GM18502 (cell line): Measurements from ENCODE around the gene CORO2B.
"Not testable (repeated sequence)": the region's sequence is repeated elsewhere in the genome, so short reads cannot be mapped to it uniquely, and the experiment has no call there.

Experiments
- ATAC-seq: cut with Tn5 transposase; IDR thresholded peaks from one replicate; pipeline ENCODE4 v1.9.1; 2021; ENCODE audit warnings: mild to moderate bottlenecking; ENCODE audit not compliant: unreplicated experiment, poor library complexity

The CORO2B gene

DNA sequence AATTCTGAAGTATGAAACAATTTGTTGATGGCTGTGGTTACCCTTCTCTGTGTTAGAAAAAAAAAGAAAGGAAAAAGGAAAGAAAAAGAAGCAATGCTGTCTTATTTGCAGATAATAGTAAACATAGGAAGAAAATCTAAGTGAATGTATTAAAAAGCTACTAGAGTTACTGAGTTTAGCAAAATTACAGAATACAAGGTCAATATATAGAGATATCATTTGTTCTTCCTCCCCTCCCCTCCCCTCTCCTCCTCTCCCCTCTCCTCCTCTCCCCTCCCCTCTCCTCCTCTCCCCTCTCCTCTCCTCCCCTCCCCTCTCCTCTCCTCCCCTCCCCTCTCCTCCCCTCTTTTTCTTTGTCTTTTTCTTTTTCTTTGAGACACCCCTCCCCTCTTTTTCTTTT, 172.8 kb downstream of the CORO2B start:
- ATAC-seq = no peak

DNA sequence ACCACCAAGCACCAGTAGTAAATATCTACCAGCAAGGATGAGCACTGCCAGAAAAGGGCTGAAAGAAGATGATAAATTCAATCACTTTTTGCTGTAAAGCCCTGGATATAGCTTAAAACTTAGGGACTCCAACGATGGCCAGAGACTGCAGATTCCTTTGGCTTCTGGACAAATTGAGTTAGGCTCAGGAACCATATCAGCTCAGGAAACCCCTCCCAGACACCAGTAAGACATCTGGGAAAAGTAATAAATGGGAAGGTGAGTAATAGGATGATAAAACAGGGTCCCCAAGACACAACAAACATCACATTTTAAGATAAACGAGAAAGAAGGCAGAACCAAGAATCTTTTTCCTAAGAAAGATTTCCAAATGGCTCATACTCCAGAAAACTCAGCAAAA, 176.9 kb downstream of the CORO2B start:
- ATAC-seq = no peak

DNA sequence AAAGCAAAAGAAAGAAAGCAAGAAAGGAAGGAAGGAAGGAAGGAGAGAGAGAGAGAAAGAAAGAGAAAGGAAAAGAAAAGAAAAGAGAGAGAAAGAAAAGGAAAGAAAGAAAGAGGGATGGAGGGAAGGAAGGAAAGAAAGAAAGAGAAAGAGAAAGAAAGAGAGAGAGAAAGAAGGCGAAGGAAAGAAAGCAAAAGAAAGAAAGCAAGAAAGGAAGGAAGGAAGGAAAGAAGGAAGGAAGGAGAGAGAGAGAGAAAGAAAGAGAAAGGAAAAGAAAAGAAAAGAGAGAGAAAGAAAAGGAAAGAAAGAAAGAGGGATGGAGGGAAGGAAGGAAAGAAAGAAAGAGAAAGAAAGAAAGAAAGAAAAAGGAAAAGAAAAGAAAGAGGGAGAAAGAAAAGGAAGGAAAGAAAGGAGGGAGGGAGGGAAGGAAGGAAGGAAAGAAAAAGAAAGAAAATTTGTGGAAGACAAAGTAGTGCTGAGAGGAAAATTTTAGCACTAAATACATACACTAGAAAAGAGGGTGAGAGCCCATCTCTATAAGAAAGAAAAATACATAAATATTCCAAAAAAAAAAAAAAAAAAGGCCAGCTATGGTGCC, 181.3 kb downstream of the CORO2B start:
- not testable (repeated sequence) for ATAC-seq

DNA sequence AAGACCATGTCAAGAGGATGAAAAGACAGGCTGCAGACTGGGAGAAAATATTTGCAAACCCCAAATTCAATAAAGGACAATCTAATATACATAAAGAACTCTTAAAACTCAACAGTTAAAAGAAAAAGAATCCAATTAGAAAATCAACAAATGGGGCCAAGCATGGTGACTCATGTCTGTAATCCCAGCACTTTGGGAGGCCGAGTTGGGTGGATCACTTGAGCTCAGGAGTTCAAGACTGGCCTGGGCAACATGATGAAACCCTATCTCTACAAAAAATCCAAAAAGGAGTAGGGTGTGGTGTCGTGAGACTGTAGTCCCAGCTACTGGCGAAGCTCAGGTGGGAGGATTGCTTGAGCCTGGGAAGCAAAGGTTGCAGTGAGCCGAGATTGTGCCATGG, 184.3 kb downstream of the CORO2B start:
- no peak for ATAC-seq

DNA sequence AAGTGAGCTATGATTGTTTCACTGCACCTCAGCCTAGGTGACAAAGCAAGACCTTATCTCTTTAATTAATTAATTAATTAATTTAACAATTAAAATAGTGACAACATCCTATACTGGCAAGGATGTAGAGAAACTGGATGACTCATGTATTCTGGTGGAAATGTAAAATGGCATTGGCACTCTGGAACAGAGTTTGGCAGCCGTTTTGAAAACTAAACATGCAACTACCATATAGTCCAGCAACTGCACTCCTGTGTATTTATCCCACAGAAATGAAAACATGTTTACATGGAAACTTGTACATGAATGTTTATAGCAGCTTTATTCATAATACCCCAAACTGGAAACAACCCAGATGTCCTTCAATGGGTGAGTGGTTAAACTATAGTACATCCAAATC, 185.3 kb downstream of the CORO2B start:
- no peak for ATAC-seq

DNA sequence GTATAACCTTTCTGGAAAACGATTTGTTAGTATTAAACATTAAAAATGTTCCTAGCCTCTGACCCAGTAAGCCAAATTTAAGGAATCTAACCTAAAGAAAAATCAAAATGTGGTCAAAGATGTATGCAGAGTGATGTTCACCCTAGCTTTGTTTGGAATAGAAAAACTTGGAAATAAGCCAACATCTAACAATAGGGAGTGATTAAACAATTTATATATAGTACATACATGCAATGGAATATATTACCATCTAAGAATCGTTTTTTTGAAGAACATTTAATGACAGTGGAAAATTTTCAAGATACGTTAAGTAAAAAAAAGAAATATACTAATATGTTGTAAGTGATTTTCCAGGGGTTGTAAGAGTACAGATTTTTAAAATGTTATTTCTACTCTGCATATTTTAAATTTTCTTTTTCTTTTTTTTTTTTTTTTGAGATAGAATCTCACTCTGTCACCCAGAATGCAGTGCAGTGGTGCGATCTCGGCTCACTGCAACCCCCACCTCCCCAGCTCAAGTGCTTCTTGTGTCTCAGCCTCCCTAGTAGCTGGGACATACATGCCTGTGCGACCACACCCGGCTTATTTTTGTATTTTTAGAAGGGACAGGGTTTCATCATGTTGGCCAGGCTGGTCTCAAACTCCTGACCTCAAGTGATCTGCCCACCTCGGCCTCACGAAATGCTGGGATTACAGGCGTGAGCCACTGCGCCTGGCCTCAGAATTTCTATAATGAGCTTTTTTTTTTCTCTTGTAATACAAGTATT, 187.0 kb downstream of the CORO2B start:
- ATAC-seq = no peak

DNA sequence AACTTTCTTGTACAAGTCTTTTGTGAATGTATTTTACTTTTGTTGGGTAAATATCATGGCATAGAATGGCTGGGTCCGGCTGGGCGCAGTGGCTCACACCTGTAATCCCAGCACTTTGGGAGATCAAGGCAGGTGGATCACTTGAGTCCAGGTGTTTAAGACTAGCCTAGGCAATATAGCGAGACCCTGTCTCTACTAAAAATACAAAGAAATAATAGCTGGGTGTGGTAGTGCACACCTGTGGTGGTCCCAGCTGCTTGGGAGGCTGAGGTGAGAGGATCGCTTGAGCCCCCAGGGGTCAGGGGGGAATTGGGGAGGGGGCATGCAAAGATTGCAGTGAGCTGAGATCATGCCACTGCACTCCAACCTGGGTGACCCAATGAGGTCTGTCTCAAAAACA, 189.0 kb downstream of the CORO2B start:
- ATAC-seq = no peak

DNA sequence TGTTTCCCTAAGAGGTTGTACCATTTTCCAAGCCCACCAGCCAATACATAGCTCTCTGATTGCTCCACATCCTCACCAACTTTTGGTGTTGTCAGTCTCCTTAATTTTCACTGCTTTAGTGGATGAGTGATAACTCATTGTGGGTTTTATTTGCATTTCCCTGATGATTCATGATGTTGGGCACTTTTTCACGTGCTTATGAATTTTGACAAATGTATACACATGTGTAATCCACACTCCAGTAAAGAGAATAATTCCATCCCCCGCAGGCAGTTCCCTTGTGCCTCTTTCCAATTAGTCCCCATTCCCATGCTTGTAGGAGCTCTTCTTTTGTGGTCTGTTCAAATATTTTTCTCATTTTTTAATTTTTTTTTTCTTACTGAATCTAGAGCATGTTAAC, 189.5 kb downstream of the CORO2B start:
- ATAC-seq = no peak

DNA sequence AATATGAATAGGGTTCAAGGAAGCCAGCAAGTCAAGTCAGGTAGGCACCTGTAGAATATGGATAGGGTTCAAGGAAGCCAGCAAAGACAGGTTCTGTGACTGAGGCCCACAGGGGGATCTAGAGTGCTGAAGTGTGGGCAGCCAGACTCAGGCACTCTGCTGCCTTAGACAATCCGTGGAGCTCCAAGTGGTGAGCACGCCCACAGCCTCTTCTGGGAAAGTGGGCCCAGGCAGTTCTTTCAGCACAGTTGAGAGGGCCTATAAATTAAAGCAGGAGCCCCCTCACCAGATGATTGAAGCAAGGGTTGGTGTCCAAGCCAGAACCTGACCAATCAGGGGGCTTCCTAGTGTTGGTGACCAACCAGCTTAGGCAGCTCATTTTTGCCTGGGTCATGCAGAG, 190.9 kb downstream of the CORO2B start:
- no peak for ATAC-seq

DNA sequence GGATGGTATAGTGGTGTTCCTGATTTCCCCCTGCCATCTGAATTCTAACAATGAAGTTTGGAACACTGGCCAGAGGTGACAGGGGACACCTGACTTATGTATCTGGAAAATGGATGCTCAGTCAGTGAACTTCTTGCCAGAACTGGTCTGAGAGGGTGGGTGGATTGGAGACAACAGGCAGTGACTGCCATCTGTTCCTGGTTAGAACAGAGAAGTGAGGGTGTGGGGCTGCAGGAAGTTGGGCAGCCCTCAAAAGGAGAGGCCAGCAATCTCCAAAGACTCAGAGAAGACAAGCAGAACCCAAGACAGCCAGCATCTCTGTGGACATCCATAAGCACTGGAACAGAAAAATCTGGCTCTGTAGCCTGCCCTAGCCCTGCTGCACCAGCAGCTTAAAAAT, 191.4 kb downstream of the CORO2B start:
- no peak for ATAC-seq

DNA sequence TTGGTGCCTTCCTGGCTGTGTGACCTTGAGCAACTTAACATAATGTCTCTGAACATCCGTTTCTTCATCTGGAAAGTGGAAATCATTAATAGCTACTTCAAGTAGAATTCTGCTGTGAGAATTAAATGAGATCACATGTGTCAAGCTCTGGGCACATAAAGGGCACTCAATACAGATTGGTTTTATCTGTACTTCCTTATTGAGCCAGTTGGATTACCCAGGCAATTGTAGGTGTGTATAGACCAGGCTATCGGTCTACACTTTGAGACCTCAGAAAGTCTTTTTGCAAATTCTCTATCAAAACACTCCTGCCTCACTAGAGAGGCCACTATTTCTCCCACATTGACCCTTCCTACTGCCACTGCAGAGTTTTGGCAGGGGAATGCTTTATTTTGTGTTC, 194.2 kb downstream of the CORO2B start:
- ATAC-seq = no peak

DNA sequence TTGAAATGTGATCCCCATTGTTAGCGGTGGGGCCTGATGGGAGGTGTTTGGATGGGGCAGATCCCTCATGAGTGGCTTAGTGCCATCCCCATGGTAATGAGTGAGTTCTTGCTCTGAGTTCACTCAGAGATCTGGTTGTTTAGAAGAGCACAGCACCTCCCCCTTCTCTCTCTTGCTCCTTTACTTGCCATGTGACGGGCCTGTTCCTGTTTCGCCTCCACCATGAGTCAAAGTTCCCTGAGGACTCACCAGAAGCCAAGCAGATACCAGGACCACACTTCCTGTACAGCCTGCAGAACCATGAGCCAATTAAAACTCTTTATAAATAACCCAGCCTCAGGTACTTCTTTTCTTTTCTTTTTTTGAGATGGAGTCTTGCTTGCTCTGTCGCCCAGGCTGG, 195.3 kb downstream of the CORO2B start:
- no peak for ATAC-seq

DNA sequence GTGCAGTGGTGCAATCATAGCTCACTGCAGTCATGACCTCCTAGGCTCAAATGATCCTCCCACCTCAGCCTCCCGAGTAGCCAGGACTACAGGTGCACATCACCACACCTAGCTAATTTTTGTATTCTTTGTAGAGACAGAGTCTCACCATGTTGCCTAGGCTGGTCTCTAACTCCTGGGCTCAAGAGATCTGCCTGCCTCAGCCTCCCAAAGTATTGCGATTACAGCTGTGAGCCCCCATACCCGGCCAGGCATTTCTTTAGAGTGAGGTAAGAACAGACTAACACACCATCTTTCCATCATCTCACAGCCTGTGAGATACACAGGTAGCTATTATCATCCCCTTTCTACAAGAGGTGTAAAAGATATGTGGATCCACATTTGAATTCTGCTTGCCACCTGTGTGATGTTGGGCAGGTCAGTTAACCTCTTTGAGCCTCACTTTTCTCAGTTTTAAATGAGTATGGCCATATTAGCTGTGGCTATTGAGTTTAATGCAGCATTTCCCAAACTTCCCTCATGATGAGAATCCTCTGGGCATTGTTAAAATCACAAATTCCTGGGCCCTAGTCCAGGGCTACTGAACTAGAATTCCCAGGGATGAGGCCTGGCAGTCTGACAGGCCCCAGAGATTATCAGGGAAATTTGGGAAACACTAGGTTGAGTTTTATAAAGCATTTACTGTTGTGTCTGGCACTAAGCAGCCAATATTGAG, 195.9 kb downstream of the CORO2B start:
- no peak for ATAC-seq

DNA sequence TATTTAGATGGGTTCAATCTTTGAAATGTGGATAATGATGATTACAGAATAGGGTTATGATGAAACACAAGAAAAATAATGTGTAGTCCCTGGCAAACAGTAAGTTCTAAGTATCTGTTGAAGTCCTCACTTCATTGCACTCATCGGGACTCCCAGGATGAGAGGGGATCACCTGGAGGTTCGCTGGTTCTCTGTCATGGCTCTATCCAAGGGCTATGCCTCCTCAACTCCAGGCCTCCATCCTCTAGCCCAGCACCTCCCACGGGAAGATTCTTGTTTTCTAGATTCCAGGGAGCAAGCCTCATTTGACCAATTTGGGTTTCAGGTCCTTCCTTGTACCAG, 196.4 kb downstream of the CORO2B start:
- ATAC-seq = no peak

DNA sequence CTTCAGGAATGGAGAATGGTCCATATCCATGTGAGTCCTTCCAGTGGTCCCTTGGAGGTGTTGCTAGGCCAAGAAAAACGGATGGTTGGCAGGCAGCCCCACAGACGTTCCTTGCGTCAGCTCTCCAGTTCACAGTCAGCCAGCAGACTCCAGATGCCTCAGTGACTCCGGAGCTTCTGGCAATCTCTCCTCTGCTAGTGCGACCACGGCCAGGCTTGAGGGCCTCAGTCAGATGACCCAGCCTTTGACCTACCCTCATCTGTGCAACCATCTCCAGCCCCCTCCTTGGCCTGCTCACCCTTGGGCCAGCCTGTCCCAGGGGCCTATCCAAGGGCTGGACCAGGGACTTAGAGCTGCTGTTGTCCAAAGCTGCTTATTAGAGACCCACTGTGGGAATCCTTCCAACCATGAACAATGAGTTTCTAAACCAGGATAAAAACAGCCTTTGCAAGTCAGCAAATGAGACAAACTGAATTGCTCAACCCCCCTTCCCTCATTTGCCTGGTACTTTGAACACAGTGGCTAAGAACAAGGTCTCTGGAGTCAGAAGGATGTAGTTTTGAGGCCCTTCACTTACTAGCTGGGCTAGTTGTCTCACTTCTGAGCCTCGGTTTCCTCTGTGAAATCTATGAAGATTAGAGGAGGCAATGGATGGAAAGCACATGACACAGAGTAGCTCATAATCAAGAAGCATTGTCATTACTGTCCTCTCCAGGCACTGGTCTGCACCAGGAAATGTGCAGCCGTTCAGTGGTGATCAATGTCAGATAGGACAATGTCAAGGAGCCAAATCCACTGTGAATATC, 197.1 kb downstream of the CORO2B start:
- no peak for ATAC-seq

DNA sequence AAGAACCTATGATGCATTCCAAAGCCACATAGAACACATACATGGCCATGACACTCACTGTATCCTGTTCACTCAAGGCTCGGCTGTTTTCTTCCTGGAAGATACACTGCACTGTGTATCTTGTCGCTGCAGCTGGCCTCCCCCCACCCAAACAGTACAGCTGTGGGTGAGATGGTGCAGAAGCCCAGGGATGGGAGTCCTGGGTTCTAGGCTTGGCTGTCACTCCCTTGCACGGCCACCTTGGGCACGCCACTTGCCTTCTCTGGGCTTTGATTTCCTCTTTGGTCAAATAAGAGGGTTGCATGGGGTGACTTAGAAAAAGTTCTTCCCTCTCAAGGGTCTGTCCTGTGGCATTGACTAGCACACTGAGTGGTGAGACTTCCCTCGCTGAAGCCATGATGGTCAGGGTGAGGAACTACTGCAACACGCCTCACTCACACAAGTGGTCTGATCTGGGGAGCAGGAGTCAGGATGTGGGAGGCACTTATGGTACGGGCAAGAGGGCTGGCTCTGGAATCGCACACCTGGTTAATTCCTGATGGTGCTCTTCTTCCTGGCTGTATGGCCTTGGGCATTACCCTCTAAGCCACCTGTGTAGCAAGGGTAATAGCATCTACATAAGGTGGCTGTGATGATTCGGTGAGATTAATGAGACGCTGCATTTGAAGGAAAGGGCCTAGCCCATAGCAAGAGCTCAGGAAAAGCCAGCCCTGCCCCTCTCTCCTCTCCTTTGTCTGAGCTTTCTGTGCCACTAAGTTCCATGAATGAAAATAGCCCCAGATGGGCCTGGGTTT, 197.9 kb downstream of the CORO2B start:
- ATAC-seq = no peak
